B cell (primary cell): ENCODE data around the gene IFNLR1.

ENCODE experiments used
- EZH2 ChIP-seq: IDR thresholded peaks from 2 replicates; pipeline ENCODE4 v1.6.1; 2012; ENCODE audit warnings: borderline replicate concordance, low read depth, mild to moderate bottlenecking, moderate library complexity, low read length; ENCODE audit not compliant: insufficient read depth, poor library complexity, severe bottlenecking
- TF ChIP-seq, protein P1 (sequence below): fragments of 200-600 bp; IDR thresholded peaks from one replicate; pipeline ENCODE4 v1.8.0; 2022; ENCODE audit warnings: antibody characterized with exemption, mild to moderate bottlenecking

DNA sequence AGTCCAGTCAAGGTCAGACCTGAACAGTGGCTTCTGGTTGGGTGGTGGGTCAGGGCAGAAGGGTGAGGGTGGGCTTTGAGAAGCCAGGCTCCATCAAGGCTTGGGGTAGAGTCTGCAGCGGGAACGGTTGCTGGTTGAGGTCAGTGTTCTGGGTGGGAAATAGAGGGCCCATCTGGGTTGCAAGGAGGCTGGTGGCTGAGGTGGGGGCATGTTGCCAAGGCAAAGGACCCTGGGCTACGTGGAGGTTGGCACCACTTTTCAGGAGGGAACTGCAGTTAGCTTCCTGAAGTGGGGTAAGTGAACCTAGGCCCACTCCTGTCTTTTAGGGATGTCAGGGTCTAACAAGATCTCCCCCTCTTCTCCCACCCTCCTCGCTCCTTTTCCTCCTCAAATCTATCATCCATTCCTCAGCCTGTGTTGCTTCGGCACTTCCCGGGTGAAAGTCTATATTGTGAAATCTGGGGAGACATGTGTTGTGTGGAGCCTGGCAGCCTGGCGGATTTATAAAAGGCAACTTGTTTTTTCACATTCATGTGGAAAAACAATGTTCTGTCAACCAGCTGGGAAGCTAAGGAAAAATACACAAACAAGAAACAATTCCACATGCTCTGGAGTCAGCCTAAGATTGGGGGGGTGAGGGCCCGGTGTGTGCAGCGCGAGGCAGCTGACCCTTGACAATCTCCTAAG, 45.6 kb downstream of the IFNLR1 start:
- TF ChIP-seq, protein P1, sequence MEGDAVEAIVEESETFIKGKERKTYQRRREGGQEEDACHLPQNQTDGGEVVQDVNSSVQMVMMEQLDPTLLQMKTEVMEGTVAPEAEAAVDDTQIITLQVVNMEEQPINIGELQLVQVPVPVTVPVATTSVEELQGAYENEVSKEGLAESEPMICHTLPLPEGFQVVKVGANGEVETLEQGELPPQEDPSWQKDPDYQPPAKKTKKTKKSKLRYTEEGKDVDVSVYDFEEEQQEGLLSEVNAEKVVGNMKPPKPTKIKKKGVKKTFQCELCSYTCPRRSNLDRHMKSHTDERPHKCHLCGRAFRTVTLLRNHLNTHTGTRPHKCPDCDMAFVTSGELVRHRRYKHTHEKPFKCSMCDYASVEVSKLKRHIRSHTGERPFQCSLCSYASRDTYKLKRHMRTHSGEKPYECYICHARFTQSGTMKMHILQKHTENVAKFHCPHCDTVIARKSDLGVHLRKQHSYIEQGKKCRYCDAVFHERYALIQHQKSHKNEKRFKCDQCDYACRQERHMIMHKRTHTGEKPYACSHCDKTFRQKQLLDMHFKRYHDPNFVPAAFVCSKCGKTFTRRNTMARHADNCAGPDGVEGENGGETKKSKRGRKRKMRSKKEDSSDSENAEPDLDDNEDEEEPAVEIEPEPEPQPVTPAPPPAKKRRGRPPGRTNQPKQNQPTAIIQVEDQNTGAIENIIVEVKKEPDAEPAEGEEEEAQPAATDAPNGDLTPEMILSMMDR = no peak
- TF ChIP-seq EZH2 = no peak
